SH-SY5Y (cell line): ENCODE data around the gene DMD.

ENCODE experiments used
- GATA2 ChIP-seq: IDR thresholded peaks from 2 replicates; pipeline ENCODE4 v1.6.1; 2011; ENCODE audit warnings: mild to moderate bottlenecking, low read depth, low read length
- GATA3 ChIP-seq: IDR thresholded peaks from 2 replicates; pipeline ENCODE4 v1.6.1; 2011; ENCODE audit warnings: low read depth, mild to moderate bottlenecking, low read length, moderate library complexity

DNA sequence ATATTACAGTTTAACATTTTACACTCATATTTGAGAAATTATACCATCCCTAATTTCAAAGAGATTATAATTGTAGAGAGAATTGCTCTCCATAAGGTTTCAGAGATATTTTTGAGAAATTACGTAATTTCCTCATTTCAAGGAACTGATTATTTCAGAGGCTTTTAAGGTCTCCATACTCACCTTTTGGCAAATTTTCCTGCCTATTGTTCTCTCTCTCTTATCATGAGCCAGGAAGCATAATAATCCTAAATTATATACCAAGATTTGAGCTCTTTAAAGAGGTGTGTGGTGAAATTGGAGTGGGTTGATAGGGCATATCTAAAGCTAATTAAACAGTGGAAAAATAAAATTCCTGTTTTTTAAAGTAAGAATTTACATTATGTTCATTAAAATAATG lies 1890.6 kb downstream of the DMD start:
- TF ChIP-seq GATA3 = no peak
- no peak for TF ChIP-seq GATA2
